Ovary (tissue), 9 donors: ENCODE measurements around the gene RBM47. TPM values are rescaled to one million over a fixed set of nuclear protein-coding genes. Genes with fewer than 3 reads are reported as not detected.

Experiments
- DNase-seq, 5 donors: peaks; one replicate each; pipeline ENCODE4 v3.0.0-alpha.2; 2019 to 2020
- H3K27ac ChIP-seq, 2 donors: fragments of 200-600 bp; one replicate each; pipeline versions ENCODE4 v1.5.1 to v1.8.0; 2019 to 2022
- H3K27me3 ChIP-seq: fragments of 200-600 bp; one replicate; pipeline ENCODE4 v1.8.0; 2022
- H3K36me3 ChIP-seq: fragments of 200-600 bp; sonication (generic); one replicate; pipeline ENCODE4 v1.5.1; 2019
- H3K4me1 ChIP-seq: one replicate; pipeline ENCODE4 v1.8.1; 2013; ENCODE audit warnings: mild to moderate bottlenecking, moderate library complexity; ENCODE audit not compliant: insufficient read depth
- H3K4me3 ChIP-seq: fragments of 200-600 bp; sonication (generic); one replicate; pipeline ENCODE4 v1.5.1; 2017
- H3K9me3 ChIP-seq, 2 donors: fragments of 200-600 bp in 1 of 2; sonication (generic) in 1 of 2; one replicate each; pipeline versions ENCODE4 v1.5.1 to v1.8.1; 2013 to 2019; ENCODE audit warnings: mild to moderate bottlenecking in 1 of 2, moderate library complexity in 1 of 2
- EP300 ChIP-seq: sonication (generic); formaldehyde crosslinking; IDR thresholded peaks from one replicate; pipeline ENCODE4 v1.6.1; 2017; ENCODE audit warnings: antibody characterized with exemption
- POLR2A ChIP-seq: fragments of 450-650 bp; IDR thresholded peaks from one replicate; pipeline ENCODE4 v1.6.1; 2017; ENCODE audit warnings: antibody characterized with exemption, mild to moderate bottlenecking, moderate library complexity
- WGBS, 3 donors: extraction: QIAGEN DNeasy Blood & Tissue Kit in 1 of 3; methylation state at CpG; one replicate each; pipeline versions ENCODE4 v1.1.5 to v1.1.7; 2013 to 2017; 5-methylcytosine and 5-hydroxymethylcytosine counted together
- intact Hi-C, 4 donors: fragments of 100-400 bp; cut with DNase I; formaldehyde crosslinking; loops; one replicate each; pipeline versions ENCODE4 v1.11.0 to v1.15.1; 2022 to 2023
- polyA plus RNA-seq, 2 donors: library from polyadenylated mRNA; stranded (reverse); fragments of 200-250 nt in 1 of 2; fragments of 350-450 nt in 1 of 2; fragmentation: Illumina TruSeq in 1 of 2; extraction: RNeasy Lipid Tissue Mini Kit (QIAGEN cat#74804) in 1 of 2; gene quantifications; one replicate each; pipeline ENCODE4 v1.2.3, GENCODE V29; 2013 to 2014
- total RNA-seq, 7 donors: library from RNA; depleted of rRNA in 2 of 7; stranded (reverse); fragments of >200 nt in 2 of 7; fragmentation: NEBNext Ultra II Directional in 3 of 7; extraction: Animal tissue kit (Norgen Biotek cat#: 25700) in 3 of 7; gene quantifications; one replicate each; pipeline versions ENCODE4 v1.1.0 to v1.2.4, GENCODE V29; 2016 to 2023
- TF ChIP-seq, protein P1 (sequence below), 3 donors: fragments of 450-650 bp in 2 of 3; fragments of 200-600 bp in 1 of 3; IDR thresholded peaks; one replicate each; pipeline versions ENCODE4 v1.5.1 to v1.8.0; 2016 to 2022; ENCODE audit warnings: antibody characterized with exemption in 3 of 3, mild to moderate bottlenecking in 1 of 3
- donor health status: DM: no; HTN: no; CAD: no; lungs with moderate emphysema.
- donor health status: DM: no; HTN: no; CAD: no.
- donor health status: Bipolar disorder and iron deficiency.
- donor health status: DM: yes; HTN: yes; CAD: no.
- donor health status: DM: no; HTN: no; CAD: no.
- donor health status: DM: yes; HTN: yes; CAD: no.

Gene RBM47
- total and polyA plus RNA-seq, 9 donors: 2.7 to 92.8 (median 10.3) TPM

DNA sequence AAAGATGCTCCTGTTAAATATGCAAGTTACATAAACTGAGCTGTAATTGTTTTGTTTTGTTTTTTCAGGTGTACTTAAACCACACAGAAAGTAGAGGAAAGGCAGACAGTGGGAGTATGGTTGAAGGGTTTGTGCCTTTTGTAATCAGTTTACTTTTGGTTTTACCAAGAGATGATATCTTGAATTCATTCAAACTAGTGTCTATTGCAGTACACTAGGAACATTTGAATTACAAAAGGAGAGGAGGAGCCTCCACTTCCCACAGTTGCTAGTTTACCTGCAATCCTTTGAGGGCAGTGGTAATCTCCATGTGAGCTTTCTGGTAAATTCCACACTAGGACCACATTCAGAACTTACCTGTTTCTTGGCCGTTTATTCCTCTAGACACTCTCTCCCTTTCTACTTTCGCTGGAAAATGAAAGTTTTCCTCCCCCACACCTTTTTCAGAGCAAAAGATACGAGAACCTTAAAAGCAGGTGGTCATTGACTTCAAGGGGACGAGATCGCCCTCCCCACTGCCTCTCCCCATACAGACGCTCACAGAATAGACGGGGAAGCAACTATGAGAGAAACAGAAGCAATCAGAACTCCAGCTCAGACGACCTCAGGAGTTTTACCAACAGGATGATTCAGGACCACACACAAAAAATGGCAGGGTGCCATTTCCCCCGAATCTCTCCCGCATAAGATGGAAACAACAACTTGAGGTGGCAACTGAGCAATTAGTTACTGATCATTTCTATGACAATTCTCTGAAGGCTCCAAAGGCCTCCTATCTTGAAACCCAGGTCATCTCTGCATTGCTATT is 3.3 kb downstream of the RBM47 start:
- intact Hi-C loops: no loop called here
- Histone ChIP-seq H3K4me1 (peaks cover 2% of the 10 kb centered on the region), H3K36me3 (no peaks in the 10 kb centered on the region), H3K9me3 (no peaks in the 10 kb centered on the region), H3K4me3 (no peak overlapping the region), H3K27me3 (no peaks in the 10 kb centered on the region), H3K27ac (no peak overlapping the region)
- TF ChIP-seq POLR2A: no peak
- TF ChIP-seq, protein P1, sequence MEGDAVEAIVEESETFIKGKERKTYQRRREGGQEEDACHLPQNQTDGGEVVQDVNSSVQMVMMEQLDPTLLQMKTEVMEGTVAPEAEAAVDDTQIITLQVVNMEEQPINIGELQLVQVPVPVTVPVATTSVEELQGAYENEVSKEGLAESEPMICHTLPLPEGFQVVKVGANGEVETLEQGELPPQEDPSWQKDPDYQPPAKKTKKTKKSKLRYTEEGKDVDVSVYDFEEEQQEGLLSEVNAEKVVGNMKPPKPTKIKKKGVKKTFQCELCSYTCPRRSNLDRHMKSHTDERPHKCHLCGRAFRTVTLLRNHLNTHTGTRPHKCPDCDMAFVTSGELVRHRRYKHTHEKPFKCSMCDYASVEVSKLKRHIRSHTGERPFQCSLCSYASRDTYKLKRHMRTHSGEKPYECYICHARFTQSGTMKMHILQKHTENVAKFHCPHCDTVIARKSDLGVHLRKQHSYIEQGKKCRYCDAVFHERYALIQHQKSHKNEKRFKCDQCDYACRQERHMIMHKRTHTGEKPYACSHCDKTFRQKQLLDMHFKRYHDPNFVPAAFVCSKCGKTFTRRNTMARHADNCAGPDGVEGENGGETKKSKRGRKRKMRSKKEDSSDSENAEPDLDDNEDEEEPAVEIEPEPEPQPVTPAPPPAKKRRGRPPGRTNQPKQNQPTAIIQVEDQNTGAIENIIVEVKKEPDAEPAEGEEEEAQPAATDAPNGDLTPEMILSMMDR (IDR thresholded peaks at IDR 0.05): no peak
- TF ChIP-seq EP300: no peak
- DNase-seq: peak in 2 of 5 donors; percentile 18 to 38
- 13 to 29% (median 17%) methylated on average over 10 of the region's 10 CpGs for WGBS, 3 donors

DNA sequence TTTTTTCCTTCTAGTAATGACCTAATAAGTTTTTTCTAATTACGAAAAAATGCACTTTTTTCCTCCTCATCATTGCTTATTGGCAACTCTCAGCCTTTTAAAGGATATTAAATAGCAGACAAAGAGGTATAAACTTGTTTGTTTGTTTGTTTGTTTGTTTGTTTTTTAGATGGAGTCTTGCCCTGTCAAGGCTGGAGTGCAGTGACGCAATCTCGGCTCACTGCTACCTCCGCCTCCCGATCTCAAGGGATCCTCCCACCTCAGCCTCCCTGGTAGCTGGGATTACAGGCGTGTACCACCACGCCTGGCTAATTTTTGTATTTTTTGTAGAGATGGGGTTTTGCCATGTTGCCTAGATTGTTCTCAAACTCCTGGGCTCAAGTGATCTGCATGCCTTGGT is 6.0 kb downstream of the RBM47 start:
- intact Hi-C loops: no loop called here
- no peak overlapping the region for H3K27ac ChIP-seq
- peaks cover 2% of the 10 kb centered on the region for H3K4me1 ChIP-seq
- H3K36me3 ChIP-seq: no peaks in the 10 kb centered on the region
- no peak overlapping the region for H3K4me3 ChIP-seq
- TF ChIP-seq, protein P1 (IDR thresholded peaks at IDR 0.05): no peak
- no peak for TF ChIP-seq POLR2A
- no peak for TF ChIP-seq EP300
- no peaks in the 10 kb centered on the region for H3K9me3 ChIP-seq
- H3K27me3 ChIP-seq: no peaks in the 10 kb centered on the region
- 89 to 96% (median 91%) methylated on average over 7 of the region's 7 CpGs for WGBS, 3 donors
- DNase-seq: no peak

DNA sequence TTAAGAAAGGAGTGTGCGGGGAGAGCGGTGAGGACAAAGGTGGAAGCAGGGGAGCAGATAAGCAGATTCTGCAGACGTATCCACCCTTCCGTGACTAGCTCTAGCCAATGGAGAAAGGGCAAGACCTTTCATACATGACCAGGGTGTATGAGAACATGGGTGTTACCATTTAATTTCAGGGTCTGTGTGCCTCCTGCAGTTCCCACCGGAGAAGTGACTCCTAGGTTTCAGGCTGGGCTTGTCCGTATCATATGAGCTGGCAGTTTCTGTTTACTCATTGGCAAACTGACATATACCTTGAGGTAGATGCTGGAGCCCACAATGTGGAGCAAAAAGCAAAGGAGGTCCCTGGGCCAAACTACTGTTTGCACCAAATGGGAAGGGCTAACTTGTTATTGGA is 6.8 kb downstream of the RBM47 start:
- Histone ChIP-seq H3K27ac (no peak overlapping the region), H3K36me3 (no peaks in the 10 kb centered on the region), H3K27me3 (no peaks in the 10 kb centered on the region), H3K4me3 (no peak overlapping the region), H3K4me1 (no peaks in the 10 kb centered on the region), H3K9me3 (no peaks in the 10 kb centered on the region)
- intact Hi-C loops: no loop called here
- 87 to 92% (median 87%) methylated on average over 6 of the region's 6 CpGs for WGBS, 3 donors
- TF ChIP-seq EP300: no peak
- TF ChIP-seq POLR2A: no peak
- TF ChIP-seq, protein P1 (IDR thresholded peaks at IDR 0.05): no peak
- no peak for DNase-seq

DNA sequence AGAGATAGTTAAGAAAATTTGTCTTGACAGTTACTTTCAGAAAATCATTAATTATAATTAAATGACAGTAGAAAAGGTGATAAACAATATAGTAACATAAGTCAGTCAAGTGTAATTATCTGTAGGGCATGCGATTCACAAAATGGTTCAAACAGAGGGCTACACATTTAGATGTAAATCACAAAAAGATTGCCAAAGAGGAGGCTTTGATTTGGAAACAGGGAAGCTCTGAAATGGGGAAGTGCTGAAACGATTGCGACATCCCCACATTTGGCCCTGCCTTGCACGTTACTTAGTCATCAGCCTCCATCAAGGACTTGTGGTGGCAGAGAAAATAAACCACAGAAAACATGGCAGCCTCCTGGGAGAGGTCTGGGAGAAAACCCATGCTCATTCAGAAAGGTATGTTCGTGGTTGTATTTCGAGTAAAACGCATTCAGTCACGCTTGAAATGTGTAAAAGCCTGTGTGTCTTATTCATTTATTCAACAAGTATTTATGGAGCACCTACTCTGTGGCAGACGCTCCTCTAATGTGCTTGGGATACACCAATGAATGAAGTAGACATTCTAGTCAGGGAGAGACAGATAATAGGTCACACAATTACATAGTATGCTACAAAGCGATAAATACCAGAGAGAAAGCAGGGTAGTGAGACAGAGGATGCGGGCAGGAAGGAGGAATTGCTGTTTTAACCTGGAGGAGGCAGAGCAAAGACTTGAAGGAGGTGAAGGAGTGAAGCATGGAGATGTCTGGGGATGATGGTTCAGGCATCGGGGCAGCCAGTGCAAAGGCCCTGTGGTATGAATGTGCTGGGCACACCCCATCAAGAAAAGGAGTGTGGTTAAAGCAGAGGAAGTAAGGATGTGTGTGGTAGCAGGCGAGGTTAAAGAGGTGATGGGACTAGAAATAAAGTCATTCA is 7.8 kb downstream of the RBM47 start:
- H3K4me3 ChIP-seq: no peak overlapping the region
- intact Hi-C loops: no loop called here
- H3K4me1 ChIP-seq: no peaks in the 10 kb centered on the region
- WGBS, 3 donors: 67 to 73% (median 70%) methylated on average over 13 of the region's 13 CpGs
- H3K27me3 ChIP-seq: no peaks in the 10 kb centered on the region
- TF ChIP-seq POLR2A: no peak
- H3K27ac ChIP-seq: no peak overlapping the region
- DNase-seq: peak; percentile 32 to 84 (median 57)
- no peaks in the 10 kb centered on the region for H3K36me3 ChIP-seq
- H3K9me3 ChIP-seq: no peaks in the 10 kb centered on the region
